IPS-18c (cell line): Measurements from ENCODE around the gene RAC2.
A peak's percentile ranks its signal among the peaks of the same experiment; 100 is the strongest.

Source experiments
- H3K4me3 ChIP-seq: 2 replicates; pipeline ENCODE4 v1.7.0; 2013; ENCODE audit warnings: low read depth, mild to moderate bottlenecking, low read length, moderate library complexity; ENCODE audit not compliant: insufficient read depth
- H3K9me3 ChIP-seq: one replicate; pipeline ENCODE4 v1.6.1; 2013; ENCODE audit warnings: mild to moderate bottlenecking, low read length, moderate library complexity; ENCODE audit not compliant: control insufficient read depth, insufficient read depth

The RAC2 gene

DNA sequence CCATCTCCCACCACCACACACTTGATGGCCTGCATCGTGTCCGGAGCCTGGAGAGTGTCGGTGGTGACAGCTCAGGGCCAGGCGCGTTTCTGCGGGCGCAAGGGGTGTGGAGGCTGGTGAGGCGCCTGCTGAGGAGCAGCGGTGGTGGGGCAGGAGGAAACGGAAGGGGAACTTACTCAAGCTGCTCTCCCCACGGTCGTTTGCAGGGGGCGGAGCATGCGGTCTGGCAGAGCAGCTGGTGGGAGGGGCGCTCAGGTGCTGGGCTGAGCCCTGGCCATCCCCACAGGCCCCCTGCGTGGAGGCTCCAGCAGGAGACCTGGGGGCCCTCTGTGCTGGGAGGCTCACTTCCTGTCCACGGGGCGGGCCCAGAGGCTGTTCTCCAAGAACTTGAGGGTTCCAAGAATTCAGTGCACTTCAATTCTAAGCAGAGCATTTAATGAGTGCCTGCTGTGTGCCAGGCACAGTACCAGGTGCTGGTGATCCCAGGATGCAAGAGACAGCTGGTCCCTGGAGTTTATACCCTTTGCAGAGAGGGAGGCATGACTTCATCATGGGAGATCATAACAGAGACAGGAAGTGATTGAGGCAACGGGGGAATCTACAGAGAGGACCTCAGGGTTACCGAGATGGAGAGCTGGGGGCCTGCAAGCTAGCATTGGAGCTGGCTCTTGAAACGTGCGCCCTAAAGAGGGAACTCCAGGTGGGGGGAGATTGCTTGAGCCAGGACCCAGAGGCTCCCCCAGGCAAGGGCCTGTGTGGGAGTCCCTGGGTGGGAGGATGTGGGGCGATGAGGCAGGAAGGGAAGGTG, at the start of gene RAC2:
Gene RAC2, minus strand, starts transcription at position 156 of the 808 bp plus-strand sequence. Its CDS starts 121 bp downstream, at position 35.
- Histone ChIP-seq H3K4me3 (peak within 1 kb of the TSS; percentile 20; the same call in 1 of the 2 replicates), H3K9me3 (no peaks in the 10 kb centered on the region)

DNA sequence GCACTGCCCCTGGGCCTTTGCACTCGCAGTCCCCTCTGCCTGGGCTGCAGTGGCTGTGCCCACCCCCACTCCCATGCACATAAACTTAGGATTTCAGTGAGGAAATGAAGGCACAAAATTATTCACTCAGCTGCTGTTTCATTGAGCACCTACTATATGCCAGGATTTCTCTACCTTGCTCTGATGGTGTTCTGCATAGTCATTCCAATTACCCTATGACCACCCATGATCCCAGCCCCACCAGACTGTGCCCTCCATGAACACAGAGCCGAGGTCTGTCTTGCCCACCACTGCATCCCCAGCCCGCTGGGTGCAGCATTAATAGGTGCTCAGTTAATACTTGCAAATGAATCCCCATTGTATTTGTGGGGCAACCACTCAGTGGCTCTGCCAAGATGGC, 49.1 kb upstream of the RAC2 start:
- Histone ChIP-seq H3K9me3 (no peaks in the 10 kb centered on the region), H3K4me3 (no peak overlapping the region)

DNA sequence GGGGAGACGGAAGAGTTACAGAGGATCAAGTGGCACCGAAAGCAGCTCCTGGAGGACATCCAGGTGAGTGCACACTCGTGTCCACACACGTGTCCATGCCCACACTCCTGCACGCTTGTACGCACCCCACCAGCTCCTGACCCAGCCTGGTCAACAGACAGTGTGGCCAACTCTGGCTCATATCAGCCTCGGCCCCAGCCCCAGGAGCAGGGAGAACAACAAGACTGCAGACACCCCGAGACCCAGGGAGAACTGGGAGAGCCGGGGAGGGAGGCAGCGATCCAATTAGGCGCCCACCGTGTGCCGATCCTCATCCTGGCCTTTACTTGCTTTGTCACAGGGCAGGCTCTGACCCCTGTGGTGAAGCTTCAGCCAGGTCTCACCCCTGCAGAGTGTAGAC, 48.6 kb upstream of the RAC2 start:
- H3K4me3 ChIP-seq, result no peak overlapping the region
- H3K9me3 ChIP-seq, result no peaks in the 10 kb centered on the region

DNA sequence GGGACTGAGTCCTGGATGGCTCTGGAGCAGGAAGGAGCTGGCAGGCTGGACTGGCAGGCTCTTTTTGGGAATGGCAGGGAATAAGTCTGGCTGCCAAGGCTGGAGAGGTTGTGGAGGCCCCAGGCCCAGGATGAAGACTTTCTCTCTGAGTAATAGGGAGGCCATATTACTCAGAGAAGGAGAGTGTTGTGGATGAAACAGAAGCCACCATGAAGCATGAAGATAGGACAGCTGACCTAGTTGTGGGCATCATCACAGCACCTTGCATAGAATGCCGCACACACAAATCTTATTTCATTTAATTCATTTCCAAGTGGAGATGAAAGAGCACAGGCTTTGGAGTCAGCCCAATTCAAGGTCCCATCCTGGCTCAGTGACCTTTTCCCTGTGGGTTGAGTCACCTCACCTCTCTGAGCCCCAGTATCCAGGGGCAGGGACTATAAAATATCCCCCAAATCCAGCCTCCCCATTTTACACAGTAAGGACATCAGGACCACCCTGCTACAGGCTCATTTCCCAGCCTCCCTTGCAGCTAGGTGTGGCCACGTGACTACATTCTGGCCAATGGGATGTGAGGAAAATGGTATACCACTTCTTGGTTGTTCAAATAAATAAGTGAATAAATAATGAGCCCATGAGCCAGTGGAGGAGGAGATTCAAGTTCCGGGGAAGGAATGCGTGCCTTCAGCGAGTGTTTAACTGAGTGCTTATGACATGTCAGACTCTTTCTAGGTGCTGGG, 47.7 kb upstream of the RAC2 start:
- no peaks in the 10 kb centered on the region for H3K9me3 ChIP-seq

GRCh38 chr22:37290737-37291136, 46.7 kb upstream of the RAC2 start:
- Histone ChIP-seq H3K9me3 (no peaks in the 10 kb centered on the region), H3K4me3 (no peak overlapping the region)

More for the DNA sequence above, 47.7 kb upstream of the RAC2 start:
- no peak overlapping the region for H3K4me3 ChIP-seq

DNA sequence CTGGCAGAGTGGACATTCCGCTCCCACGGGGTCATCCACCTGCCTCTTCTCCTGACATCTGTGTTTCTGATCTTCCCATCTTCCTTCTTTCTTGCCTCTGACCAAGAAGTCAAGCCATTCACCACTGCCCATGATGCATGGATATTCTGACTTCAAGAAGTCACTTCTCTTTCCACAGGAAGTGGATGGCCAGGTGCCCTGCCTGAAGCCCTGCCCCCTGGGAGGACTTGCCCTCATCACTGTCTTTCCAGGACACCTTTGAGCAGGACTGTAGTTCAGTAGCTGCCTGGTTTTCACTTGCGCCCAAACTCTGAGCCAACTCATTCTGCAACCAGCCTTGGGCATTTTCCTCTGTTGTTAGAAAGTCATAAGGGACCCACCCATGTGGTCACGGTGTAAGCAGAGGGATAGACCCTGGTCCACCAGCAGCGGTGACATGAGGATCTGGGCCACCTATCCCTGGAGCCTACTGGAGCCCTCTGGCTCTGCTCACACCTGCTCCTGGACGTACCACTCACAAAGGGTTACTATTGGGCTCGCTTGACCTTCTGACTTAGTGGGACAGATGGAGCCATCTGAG, 45.2 kb upstream of the RAC2 start:
- Histone ChIP-seq H3K9me3 (no peaks in the 10 kb centered on the region), H3K4me3 (no peak overlapping the region)

GRCh38 chr22:37288521-37288920, 44.5 kb upstream of the RAC2 start:
- Histone ChIP-seq H3K4me3 (no peak overlapping the region), H3K9me3 (no peaks in the 10 kb centered on the region)

DNA sequence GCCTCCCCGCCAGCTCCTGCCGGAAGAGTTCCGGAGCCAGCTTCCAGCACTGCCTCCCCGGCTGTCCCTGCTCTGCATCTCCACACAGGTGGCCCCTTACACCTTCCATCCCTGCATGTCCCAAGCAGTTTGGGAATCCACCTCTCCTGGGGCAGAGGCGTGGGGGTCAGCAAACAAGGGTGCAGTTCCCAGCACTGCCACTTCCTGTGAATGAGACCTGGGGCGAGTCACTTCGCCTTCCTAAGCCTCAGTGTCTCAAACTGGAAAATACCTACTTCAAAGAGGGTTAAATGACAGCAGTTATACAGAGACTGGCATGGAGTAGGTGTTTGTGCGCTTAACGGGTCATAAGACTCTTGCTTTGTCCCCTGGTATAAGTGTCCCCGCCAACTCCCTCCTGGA, 43.5 kb upstream of the RAC2 start:
- Histone ChIP-seq H3K9me3 (no peaks in the 10 kb centered on the region), H3K4me3 (no peak overlapping the region)

- Histone ChIP-seq H3K9me3 (no peaks in the 10 kb centered on the region), H3K4me3 (no peak overlapping the region)
These were observed 41.9 kb upstream of the RAC2 start for GRCh38 chr22:37285937-37286336.

- Histone ChIP-seq H3K9me3 (no peaks in the 10 kb centered on the region), H3K4me3 (no peak overlapping the region)
These were observed 40.8 kb upstream of the RAC2 start for GRCh38 chr22:37284805-37285355.

DNA sequence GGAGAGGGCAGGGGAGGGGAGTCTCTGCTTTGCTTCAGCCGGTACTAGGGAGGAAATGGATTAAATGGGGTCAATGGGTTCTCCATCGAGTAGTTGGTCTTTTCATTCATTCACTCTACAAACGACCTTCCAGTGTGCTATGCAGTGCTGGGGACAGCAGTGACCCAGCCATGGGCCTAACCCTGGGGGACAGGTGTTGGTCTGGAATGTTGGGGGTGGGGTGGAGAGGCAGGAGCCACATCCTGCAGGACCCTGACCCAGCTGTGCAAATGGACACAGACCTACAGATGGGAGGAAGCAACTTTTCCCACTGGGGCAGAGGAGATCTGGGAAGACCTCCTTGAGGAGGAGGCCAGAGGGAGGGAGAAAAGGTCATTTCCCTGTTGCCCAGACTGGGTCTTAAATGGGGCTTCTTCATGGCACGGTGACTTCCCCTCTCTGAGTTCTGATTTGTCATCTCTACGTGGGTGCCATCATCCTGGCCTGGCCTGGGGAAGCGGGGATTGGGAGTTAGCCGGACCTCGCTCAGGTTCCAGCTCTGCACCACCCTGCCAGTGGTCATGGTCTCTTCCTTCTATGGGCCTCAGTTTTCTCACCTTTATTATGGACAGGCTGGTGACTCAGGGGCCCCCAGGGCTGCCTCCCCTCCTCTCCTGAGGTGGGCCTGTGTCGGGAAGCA, 40.2 kb upstream of the RAC2 start:
- Histone ChIP-seq H3K9me3 (no peaks in the 10 kb centered on the region), H3K4me3 (no peak overlapping the region)

DNA sequence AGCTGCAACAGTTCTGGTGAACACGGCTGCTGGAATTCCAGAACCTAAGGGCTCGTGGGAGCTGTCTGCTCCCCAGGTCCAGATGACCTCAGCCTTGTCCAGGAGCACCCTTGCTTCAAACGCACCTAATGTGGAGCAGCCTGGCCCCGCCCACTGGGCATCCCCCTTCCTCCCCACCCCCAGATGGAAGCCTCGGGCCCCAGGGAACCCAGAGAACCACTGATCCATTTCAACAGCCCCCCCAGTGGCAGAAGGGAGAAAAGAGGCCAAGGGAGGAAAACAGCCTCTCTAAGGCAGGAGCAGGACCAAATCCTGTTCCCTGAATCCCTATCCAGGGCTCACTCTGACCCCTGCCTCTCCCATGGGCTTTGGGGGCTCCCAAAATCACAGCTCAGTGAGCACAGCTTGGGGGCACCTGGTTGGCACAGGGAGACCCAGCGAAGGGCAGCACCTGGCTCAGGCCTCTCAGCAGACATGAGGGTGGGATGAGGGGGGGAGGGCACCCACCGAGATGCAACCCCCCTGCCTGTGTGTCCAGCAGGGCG, 39.4 kb upstream of the RAC2 start:
- no peaks in the 10 kb centered on the region for H3K9me3 ChIP-seq
- H3K4me3 ChIP-seq, result no peak overlapping the region

DNA sequence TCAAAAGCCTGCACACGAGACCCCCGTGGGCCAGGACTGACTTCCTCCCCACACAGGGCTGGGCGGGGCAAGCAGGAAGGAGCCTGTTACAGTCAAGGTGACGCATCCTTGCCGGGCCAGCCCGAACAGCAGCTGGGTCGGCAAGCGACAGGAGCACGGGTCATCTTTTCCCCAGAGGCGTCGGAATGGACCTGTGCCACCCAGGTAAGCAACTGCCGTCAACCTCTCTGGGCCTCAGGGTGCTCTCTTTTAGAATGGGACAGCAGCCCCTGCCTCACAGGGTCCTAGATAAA, 38.3 kb upstream of the RAC2 start, which contains the start of gene CYTH4:
Gene CYTH4, plus strand, starts transcription at position 124 of the 293 bp plus-strand sequence. Its CDS starts 62 bp downstream, at position 186.
- Histone ChIP-seq H3K9me3 (no peaks in the 10 kb centered on the region), H3K4me3 (no peak within 1 kb of the TSS)

DNA sequence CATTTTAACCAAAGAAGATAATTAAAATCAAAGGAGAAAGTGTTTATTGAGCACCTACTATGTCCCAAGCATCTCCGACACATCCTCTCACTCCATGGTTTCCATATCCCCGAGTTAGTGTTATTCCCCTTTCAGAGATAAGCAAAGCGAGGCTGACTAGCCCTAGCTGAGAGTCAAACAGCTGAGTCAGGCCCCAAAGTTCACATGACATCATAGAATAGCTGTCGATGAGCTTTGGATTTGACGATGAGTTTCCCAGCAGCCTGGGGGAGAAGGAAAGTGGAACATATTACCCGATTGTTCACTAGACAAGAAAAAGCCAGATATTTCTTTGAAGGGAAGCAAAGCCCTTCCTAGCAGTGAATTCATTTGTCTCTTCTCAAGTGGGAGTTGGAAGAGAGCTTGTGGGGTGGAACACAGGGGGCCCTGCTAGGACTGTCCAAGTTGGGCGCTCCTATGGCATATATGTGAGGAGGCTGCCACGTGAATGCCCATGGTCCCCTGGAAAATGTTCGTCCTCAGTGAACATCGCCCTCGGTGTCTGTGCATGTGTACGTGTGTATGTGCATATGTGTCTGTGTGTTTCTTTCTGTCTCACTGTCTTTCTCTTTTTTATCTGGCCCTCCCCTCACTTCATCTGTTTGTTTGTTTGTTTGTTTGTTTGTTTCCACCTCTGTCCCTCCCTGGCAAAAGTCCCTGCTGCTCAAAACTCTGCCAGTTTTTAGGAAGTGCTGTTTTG, 37.7 kb upstream of the RAC2 start:
- H3K4me3 ChIP-seq, result no peak overlapping the region

GRCh38 chr22:37281195-37281594, 37.1 kb upstream of the RAC2 start:
- Histone ChIP-seq H3K9me3 (no peaks in the 10 kb centered on the region), H3K4me3 (no peak overlapping the region)

More for the DNA sequence above, 37.7 kb upstream of the RAC2 start:
- no peaks in the 10 kb centered on the region for H3K9me3 ChIP-seq

DNA sequence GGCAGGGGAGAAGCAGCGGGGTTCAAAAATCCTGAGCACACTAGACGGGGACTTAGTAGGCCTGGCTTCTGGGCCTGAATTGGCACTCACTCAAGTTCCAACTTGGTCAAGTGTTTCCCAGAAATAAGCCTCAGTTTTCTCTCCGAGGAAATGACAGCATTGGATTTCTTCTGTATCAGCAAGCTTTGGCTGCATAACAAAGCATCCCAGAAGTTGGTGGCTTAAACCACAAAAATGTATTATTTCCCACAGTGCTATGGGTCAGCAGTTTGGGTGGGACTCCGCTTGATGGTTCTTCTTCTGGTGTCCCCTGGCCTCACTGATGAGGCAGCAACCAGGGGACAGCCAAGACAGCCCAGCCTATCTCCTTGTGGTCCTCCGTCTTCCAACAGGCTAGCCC, 36.6 kb upstream of the RAC2 start:
- Histone ChIP-seq H3K9me3 (no peaks in the 10 kb centered on the region), H3K4me3 (no peak overlapping the region)
